Endothelial cell of umbilical vein (primary cell): ENCODE data around the gene ADCY3. TPM values are rescaled to one million over a fixed set of nuclear protein-coding genes. Genes with fewer than 3 reads are reported as not detected.

Experiments
- BruUV-seq: library from RNA; stranded (reverse); fragments of 400-500 nt; replicated peaks from 2 replicates; lab custom pipeline; 2021; lab: Mats Ljungman, UMichigan
- CTCF ChIA-PET: fragments of 300-600, 350-600 bp; sonication (Branson Sonifier 250); formaldehyde crosslinking; loops from one replicate; lab custom pipeline; 2021; ENCODE audit warnings: antibody characterized with exemption, inconsistent platforms; lab: Charles Lee
- POLR2A ChIA-PET: fragments of 300-600, 350-600 bp; sonication (Branson Sonifier 250); formaldehyde crosslinking; loops from one replicate; lab custom pipeline; 2021; ENCODE audit warnings: antibody characterized with exemption, inconsistent platforms; lab: Charles Lee
- DNase-seq: peaks from one replicate; pipeline ENCODE4 v3.0.0-alpha.2; 2011; ENCODE audit warnings: low read depth, low spot score
- FAIRE-seq: peaks from 2 replicates; lab custom pipeline; 2011; peaks lifted over from hg19 to GRCh38; lab: Jason Lieb, UNC
- H2AFZ ChIP-seq: 2 replicates; pipeline ENCODE4 v1.6.0; 2012; ENCODE audit warnings: low read depth, low read length, control low read depth, inconsistent platforms
- H3K27ac ChIP-seq: 2 replicates; pipeline ENCODE4 v1.5.1; 2011; ENCODE audit warnings: low read depth, mild to moderate bottlenecking, control low read depth, low read length, moderate library complexity; ENCODE audit not compliant: insufficient read depth
- H3K27me3 ChIP-seq, 2 experiments: 2 replicates each; pipeline versions ENCODE4 v1.6.0 to v1.6.1; 2011; ENCODE audit warnings: low read length in 2 of 2, mixed read lengths in 1 of 2; ENCODE audit not compliant: control insufficient read depth in 2 of 2, insufficient read depth in 2 of 2
- H3K36me3 ChIP-seq, 2 experiments: 2 replicates in 1 of 2; 3 replicates in 1 of 2; pipeline ENCODE4 v1.5.1; 2011; ENCODE audit warnings: low read length in 2 of 2, mild to moderate bottlenecking in 1 of 2, moderate library complexity in 1 of 2; ENCODE audit not compliant: control insufficient read depth in 2 of 2, insufficient read depth in 2 of 2; ENCODE audit errors: extremely low read depth in 1 of 2
- H3K4me1 ChIP-seq: 3 replicates; pipeline ENCODE4 v1.5.1; 2011; ENCODE audit warnings: mild to moderate bottlenecking, low read length; ENCODE audit not compliant: control insufficient read depth, insufficient read depth; ENCODE audit errors: extremely low read depth
- H3K4me2 ChIP-seq: 2 replicates; pipeline ENCODE4 v1.6.1; 2011; ENCODE audit warnings: low read length, control low read depth, mixed read lengths; ENCODE audit not compliant: insufficient read depth
- H3K4me3 ChIP-seq, 3 experiments: fragments of 200-600 bp in 1 of 3; sonication (generic), shearing (Covaris generic) in 1 of 3; replicated peaks in 1 of 3; 2 replicates each; pipeline ENCODE4 v1.5.1; 2011 to 2016; ENCODE audit warnings: control low read depth in 3 of 3, low read length in 3 of 3, mild to moderate bottlenecking in 2 of 3, inconsistent platforms in 1 of 3, low read depth in 1 of 3, moderate library complexity in 1 of 3; ENCODE audit not compliant: insufficient read depth in 1 of 3
- H3K79me2 ChIP-seq: 2 replicates; pipeline ENCODE4 v1.6.0; 2012; ENCODE audit warnings: low read length, inconsistent platforms; ENCODE audit not compliant: control insufficient read depth, insufficient read depth
- H3K9ac ChIP-seq: replicated peaks from 2 replicates; pipeline ENCODE3; 2011; ENCODE audit warnings: low read length, control low read depth; ENCODE audit not compliant: insufficient read depth; ENCODE audit errors: extremely low read depth
- H3K9me1 ChIP-seq: replicated peaks from 3 replicates; pipeline ENCODE4 v1.6.0; 2011; ENCODE audit warnings: mild to moderate bottlenecking, low read length; ENCODE audit not compliant: control insufficient read depth, insufficient read depth; ENCODE audit errors: extremely low read depth
- H3K9me3 ChIP-seq: replicated peaks from 2 replicates; pipeline ENCODE4 v1.5.1; 2012; ENCODE audit warnings: low read length, inconsistent platforms; ENCODE audit not compliant: control insufficient read depth, insufficient read depth
- H4K20me1 ChIP-seq: replicated peaks from 2 replicates; pipeline ENCODE3; 2011; ENCODE audit warnings: mild to moderate bottlenecking, low read length; ENCODE audit not compliant: control insufficient read depth, insufficient read depth; ENCODE audit errors: extremely low read depth
- EZH2 ChIP-seq: IDR thresholded peaks from 2 replicates; pipeline ENCODE4 v1.6.1; 2012; ENCODE audit warnings: borderline replicate concordance, low read depth, mild to moderate bottlenecking, moderate library complexity, low read length, inconsistent platforms; ENCODE audit not compliant: severe bottlenecking
- FOS ChIP-seq: IDR thresholded peaks from 2 replicates; pipeline ENCODE4 v1.6.1; 2011; ENCODE audit warnings: mild to moderate bottlenecking, low read length, moderate library complexity, borderline replicate concordance; ENCODE audit not compliant: insufficient read depth
- GATA2 ChIP-seq: IDR thresholded peaks from 2 replicates; pipeline ENCODE4 v1.7.0; 2011; ENCODE audit warnings: low read depth, mild to moderate bottlenecking, moderate library complexity, mixed read lengths, low read length; ENCODE audit not compliant: insufficient read length, insufficient read depth
- JUN ChIP-seq: IDR thresholded peaks from 2 replicates; pipeline ENCODE4 v1.6.1; 2011; ENCODE audit warnings: borderline replicate concordance, low read depth; ENCODE audit not compliant: insufficient read length, insufficient read depth
- MAX ChIP-seq: IDR thresholded peaks from 2 replicates; pipeline ENCODE4 v1.6.1; 2011; ENCODE audit not compliant: insufficient read depth, insufficient read length
- MYC ChIP-seq: IDR thresholded peaks from one replicate; pipeline ENCODE4 v1.6.1; 2011; ENCODE audit warnings: mild to moderate bottlenecking, low read depth, low read length
- POLR2A ChIP-seq: IDR thresholded peaks from 2 replicates; pipeline ENCODE4 v1.6.1; 2012; ENCODE audit warnings: low read depth, mild to moderate bottlenecking, control low read depth, low read length
- POLR2AphosphoS5 ChIP-seq: IDR thresholded peaks from 2 replicates; pipeline ENCODE4 v1.6.1; 2012; ENCODE audit warnings: low read depth, mild to moderate bottlenecking, control low read depth, low read length, moderate library complexity; ENCODE audit not compliant: insufficient read depth
- dilution Hi-C: fragments of 300-500 bp; cut with MboI; formaldehyde crosslinking; loops from one replicate; pipeline ENCODE4 v1.15.0; 2019; ENCODE audit warnings: low sequenced_read_pairs; ENCODE audit not compliant: extremely low pct_ligation_motif_present
- intact Hi-C: fragments of 100-400 bp; cut with micrococcal nuclease; formaldehyde crosslinking; loops from one replicate; pipeline ENCODE4 v1.10.0; 2022
- polyA plus RNA-seq, 4 experiments: library from polyadenylated mRNA; depleted of rRNA in 3 of 4; stranded (reverse) in 3 of 4; unstranded in 1 of 4; fragments of >200 nt; gene quantifications; 2 replicates each; pipeline versions ENCODE4 v1.2.1 to v1.2.3, GENCODE V29; 2011 to 2012; ENCODE audit warnings: missing spikeins in 1 of 4
- total RNA-seq: library from RNA; stranded (reverse); gene quantifications from 2 replicates; pipeline ENCODE4 v1.2.3, GENCODE V29; 2021

The ADCY3 gene
- total and polyA plus RNA-seq, 2 donors (not counting 3 experiments of a cell fraction or from before 2014, with no cell fraction given) = 54.0 to 61.3 TPM

GRCh38 chr2:24820175-24820513 lies 99.9 kb downstream of the ADCY3 start:
- Histone ChIP-seq H3K4me1 (peaks cover 19% of the 10 kb centered on the region), H3K79me2 (peaks cover 4% of the 10 kb centered on the region), H3K4me3 (no peak overlapping the region), H4K20me1 (no peaks in the 10 kb centered on the region), H3K9me3 (no peaks in the 10 kb centered on the region), H3K9me1 (no peaks in the 10 kb centered on the region), H3K27ac (no peak overlapping the region), H3K27me3 (no peaks in the 10 kb centered on the region), H3K4me2 (no peak overlapping the region), H3K9ac (no peak overlapping the region), H3K36me3 (peaks cover 16 to 23% of the 10 kb centered on the region in 2 experiments), H2AFZ (no peak overlapping the region)
- intact Hi-C loops (no loop called here), dilution Hi-C loops (no loop called here)
- no peak for TF ChIP-seq JUN
- no peak for TF ChIP-seq POLR2AphosphoS5
- no peak for TF ChIP-seq GATA2
- no peak for TF ChIP-seq MYC
- no peak for TF ChIP-seq MAX
- no peak for TF ChIP-seq FOS
- no peak for TF ChIP-seq EZH2
- no peak for TF ChIP-seq POLR2A
- BruUV-seq = no TSS peak
- DNase-seq (no peak), FAIRE-seq (no peak)
- ChIA-PET CTCF (interaction anchor here (0.7 to 1.7 kb wide), 2 partner anchors 228 to 398 kb away, joined by 3 to 7 read pairs; no protein-coding TSS in a partner anchor), POLR2A (no interaction called here)
